Skin of body (tissue), 2 donors: ENCODE measurements around the gene CACNA1I. TPM values are rescaled to one million over a fixed set of nuclear protein-coding genes. Genes with fewer than 3 reads are reported as not detected.

Source experiments
- DNase-seq: peaks from one replicate; lab custom pipeline; 2025; lab: John Stamatoyannopoulos, UW
- total RNA-seq: library from RNA; depleted of rRNA; stranded (reverse); fragments of >200 nt; gene quantifications from one replicate; pipeline ENCODE4 v1.2.3, GENCODE V29; 2014

CACNA1I gene
- total RNA-seq, 1 donor from 2014 or later, result 0.20 TPM

DNA sequence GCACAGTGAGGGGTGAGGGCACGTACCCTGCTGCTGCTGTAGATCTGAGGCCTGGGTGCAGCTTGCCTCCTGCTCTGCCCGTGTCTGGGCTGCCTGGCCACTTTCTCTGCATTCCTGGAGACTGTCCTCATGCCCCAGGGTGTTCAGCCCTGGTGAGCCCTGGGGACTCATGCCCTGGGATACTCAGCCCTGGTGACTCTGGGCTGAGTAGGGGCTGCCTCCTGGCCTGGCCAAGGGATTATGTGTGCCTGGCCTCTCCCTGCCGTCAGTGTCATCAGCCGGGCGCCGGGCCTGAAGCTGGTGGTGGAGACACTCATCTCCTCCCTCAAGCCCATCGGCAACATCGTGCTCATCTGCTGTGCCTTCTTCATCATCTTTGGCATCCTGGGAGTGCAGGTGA lies 94.7 kb downstream of the CACNA1I start:
- DNase-seq, result no peak

DNA sequence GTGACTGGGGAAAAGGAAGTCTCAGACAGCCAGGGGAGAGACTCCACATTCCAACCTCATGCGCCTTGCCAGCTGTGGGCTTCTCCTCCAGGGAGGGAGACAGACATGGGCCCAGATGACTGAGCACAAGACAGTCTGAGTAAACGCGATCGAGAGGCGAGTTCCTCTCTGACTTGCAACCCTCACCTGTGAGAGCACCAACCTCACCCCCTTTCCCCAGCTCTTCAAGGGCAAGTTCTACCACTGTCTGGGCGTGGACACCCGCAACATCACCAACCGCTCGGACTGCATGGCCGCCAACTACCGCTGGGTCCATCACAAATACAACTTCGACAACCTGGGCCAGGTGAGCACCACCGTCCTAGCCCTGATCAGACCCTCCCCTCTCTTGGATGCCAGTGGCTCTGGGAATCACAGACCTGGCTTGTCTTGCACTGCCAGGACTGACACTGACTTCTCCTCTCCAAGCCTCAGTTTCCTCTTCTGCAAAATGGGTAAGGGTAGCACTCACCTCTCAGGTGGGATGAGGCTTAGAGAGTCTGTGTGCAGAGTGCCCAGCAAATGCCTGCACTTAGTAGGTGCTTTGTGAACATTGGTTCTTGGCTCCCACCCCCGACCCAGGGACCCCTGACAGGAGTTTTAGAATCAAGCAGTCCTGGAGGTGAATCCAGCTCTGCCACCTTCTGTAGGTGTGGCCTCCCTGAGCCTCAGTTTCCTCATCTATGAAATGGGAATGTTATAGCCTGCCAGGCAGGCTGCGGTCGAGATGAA lies 95.3 kb downstream of the CACNA1I start:
- no peak for DNase-seq

DNA sequence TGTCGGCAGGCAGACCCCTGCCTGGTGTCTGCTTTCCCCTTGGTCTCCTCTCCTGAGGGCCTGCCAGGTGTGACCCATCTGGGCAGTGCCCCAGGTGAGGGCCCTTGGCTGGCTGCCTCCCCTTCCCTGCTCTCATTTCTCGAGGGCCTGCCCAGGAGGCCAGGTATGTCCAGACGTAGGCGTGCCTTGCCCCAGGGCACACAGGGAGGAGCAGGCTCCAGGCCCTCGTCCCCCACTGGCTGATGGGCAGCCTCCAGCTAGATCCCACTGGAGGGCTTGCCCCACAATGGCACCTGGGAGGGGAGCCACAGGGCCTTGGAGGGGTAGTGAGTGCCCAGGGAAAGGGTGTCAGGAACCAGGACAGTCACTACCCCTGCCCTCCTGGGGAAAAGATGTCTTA lies 95.9 kb downstream of the CACNA1I start:
- DNase-seq, result no peak

DNA sequence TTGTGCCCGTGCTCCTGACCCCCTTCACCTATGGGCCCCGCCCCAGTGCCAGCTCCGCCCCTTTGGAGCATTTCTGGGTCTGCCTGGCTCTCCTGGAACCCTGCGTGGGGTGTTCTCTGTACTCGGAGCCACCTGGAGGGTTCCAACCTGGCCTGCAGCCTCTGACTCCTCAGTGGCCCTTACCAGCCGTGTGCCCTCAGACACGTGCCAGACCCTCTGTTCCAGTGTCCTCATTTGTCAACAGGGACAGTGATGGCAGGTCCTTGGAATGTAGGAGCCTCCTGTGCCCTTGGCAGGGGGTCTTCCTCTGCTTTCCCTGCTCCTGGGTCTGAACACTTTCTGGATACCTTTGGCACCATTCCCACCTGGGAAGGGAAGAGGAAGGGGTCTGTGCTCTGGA lies 96.4 kb downstream of the CACNA1I start:
- no peak for DNase-seq

DNA sequence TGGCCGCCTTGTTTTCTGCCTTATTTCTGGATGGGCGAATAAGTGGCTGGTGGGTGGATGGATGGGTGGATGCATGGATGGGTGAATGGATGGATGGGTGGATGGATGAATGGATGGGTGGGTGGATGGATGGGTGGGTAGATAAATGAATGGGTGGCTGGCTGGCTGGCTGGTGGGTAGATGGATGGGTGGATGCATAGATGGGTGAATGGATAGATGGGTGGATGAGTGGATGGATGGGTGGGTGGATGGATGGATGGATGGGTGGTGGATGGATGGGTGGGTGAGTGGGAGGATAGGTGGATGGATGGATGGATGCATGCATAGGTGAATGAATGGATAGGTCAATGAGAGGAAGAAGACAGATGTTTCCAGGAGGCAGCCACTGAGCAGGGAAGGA lies 98.9 kb downstream of the CACNA1I start:
- DNase-seq, result no peak

DNA sequence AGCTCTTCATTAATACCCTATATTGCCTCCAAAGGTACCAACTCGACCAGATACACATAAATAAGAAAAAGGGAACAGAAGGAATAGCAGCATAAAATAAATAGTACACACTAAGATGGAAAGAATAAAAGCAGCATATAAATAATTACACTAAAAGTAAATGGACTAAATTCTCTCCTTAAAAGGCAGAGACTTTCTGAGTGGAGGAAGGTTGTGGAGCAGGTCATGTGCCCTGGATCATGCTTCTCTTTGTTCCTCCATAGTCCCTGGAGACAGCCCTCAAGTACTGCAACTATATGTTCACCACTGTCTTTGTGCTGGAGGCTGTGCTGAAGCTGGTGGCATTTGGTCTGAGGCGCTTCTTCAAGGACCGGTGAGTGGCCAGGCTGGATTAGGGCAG lies 101.4 kb downstream of the CACNA1I start:
- DNase-seq, result no peak

DNA sequence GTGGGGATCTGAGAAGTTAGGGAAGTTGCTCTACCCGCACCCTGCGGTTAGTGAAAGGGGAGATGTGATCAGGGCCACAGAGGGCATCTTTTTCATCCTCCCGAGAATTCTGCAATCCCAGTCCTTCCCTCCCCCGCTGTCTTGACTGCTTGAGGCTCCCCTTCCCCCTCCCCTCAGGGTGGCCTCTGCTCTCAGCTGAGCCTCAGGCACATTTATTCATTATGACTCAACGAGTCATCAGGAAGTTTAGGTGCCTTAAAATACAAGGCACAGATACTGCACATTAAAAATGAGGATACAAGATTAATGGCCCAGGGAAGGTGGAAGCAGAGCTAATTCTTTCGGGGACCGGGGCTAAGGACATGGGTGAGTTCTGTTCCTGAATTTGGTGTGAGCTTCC lies 104.0 kb downstream of the CACNA1I start:
- no peak for DNase-seq

DNA sequence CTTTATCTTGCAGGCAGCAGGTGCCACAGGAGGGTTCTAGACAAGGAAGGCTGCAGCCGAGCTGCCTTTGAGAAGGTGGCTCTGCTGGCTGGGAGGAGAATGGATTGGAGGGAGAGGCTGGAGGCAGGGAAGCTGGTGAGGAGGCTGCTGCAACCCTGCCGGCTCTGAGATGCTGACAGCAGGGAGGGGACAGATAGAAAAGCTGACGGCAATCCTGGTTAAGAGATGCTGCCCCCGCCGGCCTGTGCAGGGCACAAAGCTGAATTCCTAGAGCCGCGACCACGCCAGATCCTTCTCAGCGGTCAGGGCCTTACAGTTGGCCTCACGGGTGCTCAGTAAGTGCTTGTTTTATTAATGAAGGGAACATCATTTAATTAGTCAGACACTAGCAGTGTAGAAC lies 105.4 kb downstream of the CACNA1I start:
- DNase-seq, result no peak

DNA sequence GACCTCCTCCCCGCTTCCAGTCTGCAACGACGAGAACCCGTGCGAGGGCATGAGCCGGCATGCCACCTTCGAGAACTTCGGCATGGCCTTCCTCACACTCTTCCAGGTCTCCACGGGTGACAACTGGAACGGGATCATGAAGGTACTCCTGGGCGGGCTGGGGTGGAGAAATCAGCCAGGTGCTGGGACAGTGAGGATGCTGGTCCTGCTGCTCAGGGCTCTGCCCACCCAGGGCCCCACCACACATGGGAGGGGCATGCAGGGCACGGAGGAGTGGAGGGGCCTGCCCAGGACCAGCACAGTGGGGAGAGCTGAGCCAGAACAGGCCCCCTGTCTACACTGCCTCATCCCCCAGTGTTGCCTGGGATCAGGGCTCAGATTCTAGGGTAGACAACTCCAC lies 107.4 kb downstream of the CACNA1I start:
- no peak for DNase-seq

DNA sequence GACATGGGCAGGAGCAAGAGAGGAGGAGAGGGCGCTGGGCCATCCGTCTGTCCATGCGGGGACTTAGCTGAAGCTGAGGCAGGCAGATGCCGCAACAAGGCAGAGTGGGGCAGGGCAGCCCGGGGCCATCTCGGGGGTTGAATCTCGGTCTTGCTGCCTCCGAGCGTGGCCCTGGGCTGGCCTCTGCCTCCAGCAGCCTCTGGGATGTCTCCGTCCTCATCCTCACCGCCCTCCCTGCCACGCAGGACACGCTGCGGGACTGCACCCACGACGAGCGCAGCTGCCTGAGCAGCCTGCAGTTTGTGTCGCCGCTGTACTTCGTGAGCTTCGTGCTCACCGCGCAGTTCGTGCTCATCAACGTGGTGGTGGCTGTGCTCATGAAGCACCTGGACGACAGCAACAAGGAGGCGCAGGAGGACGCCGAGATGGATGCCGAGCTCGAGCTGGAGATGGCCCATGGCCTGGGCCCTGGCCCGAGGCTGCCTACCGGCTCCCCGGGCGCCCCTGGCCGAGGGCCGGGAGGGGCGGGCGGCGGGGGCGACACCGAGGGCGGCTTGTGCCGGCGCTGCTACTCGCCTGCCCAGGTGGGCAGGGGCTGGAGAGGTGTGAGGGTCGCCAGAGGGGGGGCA lies 108.4 kb downstream of the CACNA1I start:
- no peak for DNase-seq

DNA sequence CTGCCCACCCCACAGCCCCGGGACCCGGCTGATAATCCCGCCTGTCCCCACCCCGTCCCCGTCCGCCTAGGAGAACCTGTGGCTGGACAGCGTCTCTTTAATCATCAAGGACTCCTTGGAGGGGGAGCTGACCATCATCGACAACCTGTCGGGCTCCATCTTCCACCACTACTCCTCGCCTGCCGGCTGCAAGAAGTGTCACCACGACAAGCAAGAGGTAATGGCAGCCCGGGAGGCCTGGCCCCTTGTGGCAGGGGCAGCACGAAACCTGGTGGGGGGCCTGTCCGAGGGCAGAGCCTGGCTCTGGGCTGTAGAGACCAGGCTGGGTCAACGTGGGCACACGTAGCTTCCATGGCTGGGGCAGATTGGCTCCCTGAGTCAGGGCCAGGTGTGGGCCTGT lies 109.1 kb downstream of the CACNA1I start:
- DNase-seq, result no peak

DNA sequence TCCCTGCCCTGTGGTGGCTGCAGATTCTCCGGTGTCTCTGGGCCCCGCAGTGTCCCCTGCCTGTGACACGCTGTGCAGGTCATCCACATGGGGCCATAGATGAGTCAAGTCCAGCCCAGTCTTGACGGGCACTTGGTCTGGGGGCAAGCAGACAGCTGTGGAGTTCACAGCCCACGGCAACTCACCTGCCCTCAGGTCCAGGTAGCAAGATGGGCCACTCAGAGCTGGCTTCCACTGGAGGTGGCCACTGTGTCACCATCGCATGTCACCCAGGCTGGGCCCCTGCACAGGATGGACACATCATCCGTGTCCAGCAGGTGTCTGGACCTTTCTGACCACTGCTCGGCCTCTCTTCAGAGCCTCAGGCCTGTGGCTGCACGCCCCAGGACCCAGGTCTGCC lies 109.9 kb downstream of the CACNA1I start:
- no peak for DNase-seq

DNA sequence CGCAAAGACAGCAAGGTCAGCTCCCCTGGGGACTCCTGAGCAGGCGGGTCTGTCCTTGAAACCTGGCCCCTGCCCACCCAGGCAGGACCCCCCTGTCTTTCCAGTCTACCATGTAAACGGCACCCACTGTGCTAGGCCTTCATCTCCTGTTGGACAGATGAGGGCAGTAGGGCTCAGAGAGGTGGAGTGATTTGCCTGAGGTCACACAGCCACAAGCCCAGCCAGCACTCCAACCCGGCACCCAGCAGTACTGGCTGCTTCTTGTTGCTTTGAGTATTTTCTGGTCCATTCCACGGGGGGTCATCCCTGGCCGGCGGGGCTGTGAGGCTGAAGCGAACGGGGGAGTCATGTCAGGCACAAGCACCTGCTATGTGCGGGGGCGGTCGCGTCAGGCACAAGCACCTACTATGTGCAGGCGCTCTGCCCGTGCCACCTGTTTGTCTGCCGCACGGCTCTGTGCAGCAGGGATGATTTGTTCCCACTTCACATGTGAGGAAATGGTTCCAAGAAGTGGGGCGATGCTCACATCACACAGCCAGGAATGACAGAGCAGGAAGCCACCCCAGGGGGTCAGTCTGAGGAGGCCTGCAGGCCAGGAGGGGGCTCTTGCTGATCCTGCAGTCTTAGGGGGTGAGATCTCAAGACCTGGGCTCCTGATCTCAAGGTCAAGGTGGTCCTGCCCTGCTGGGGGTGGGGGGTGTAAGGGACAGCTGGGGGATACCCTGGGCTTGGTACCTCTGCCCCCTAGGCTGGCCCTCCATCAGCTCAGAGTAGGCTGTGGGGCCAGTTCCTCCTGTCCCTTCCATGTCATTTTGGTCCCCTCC lies 110.7 kb downstream of the CACNA1I start:
- DNase-seq, result no peak

DNA sequence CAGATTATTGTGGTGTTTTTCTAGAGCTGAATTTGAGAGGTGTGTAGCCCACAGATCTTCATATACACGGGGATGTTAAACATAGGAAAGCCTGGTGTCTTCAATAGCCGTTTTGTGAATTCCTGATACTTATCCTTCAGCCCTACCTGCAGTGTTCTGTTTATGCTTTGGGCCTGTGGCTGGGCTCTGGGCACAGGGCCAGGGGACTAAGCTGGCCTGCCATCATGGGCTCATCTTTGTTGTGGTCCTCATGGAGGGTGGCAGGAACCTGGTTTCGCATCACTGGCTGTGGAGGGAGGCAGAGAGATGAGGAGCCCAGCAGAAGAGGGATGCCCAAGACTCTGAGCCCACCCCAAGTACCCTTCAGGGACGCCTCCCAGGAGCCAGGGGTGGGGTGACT lies 112.4 kb downstream of the CACNA1I start:
- DNase-seq, result no peak

DNA sequence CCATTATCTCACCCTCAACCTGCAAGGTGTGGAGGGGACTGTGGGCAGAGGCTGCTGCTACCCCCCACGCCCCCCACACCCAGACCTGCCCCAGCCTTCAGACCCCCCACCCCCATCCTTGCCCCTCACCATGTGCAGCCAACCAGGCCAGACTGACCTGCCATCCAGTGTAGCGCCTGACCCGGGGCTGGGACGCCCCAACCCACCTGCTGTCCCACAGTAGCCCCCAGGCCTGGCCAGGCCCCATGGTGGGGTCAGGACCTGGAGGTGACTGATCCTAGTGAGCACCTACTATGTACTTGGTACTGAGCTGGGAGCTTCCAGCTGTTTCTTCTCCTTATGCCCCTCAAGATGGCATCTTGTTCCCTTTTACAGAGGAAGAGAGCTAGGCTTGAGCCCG lies 113.1 kb downstream of the CACNA1I start:
- no peak for DNase-seq

DNA sequence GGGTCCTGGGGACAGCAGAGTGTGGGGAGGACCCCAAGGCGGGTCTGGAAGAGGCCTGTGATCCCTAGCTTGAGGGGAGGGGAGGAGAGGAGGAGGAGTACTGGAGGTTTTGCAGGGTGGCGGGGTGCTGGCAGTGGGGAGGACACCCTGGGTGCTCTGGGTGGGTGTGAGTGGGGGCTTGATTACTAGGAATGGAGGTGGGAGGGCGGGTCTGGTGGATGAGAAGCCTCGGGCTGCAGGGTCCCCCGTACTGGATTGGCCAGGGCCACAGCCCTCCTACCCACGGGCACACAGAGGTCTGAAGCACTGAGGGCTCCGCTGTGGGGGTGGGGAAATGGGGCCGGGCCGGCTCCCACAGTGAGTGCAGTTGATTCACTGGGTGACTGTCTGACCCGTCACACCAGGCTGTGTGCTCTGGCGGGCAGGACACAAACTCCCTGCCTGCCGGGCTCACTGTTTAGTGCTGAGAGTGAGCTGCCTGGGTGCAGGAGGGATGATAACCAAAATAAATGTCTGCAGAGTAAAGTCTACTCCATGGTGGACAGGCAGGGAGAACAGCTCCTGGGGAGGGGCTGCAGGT lies 114.2 kb downstream of the CACNA1I start:
- no peak for DNase-seq

DNA sequence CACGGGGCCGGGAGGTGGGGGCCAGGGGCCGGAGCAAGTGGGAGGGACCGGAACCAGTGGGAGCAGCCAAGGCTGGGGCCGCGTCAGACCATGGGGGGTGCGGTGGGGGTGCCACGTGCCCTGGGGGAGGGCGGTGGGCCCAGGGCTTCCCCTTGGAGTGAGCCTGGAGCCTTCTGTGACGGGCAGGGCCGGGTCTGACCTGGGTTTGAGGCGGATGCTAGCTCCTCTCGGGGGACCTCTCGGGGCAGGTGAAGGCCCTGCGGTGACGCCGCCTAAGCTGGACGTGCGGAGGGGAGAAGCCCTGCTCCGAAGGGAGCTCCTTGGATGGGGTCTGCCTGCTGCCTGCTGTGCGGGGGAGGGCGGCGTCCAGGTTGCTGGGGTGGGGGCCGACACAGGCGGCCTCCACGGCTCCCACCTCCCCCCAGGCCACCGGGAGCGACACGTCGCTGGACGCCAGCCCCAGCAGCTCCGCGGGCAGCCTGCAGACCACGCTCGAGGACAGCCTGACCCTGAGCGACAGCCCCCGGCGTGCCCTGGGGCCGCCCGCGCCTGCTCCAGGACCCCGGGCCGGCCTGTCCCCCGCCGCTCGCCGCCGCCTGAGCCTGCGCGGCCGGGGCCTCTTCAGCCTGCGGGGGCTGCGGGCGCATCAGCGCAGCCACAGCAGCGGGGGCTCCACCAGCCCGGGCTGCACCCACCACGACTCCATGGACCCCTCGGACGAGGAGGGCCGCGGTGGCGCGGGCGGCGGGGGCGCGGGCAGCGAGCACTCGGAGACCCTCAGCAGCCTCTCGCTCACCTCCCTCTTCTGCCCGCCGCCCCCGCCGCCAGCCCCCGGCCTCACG lies 115.0 kb downstream of the CACNA1I start:
- no peak for DNase-seq

DNA sequence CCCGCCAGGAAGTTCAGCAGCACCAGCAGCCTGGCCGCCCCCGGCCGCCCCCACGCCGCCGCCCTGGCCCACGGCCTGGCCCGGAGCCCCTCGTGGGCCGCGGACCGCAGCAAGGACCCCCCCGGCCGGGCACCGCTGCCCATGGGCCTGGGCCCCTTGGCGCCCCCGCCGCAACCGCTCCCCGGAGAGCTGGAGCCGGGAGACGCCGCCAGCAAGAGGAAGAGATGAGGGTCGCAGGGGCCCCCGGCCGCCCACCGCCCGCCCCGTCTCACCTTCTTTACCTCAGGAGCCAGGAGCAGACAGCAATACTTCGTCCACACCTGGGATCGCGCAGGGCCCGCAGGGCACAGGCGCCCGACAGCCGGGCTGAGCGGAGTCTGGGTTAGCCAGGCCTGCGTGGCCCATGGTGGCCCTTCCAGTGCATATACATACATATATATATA lies 115.6 kb downstream of the CACNA1I start:
- DNase-seq, result no peak

DNA sequence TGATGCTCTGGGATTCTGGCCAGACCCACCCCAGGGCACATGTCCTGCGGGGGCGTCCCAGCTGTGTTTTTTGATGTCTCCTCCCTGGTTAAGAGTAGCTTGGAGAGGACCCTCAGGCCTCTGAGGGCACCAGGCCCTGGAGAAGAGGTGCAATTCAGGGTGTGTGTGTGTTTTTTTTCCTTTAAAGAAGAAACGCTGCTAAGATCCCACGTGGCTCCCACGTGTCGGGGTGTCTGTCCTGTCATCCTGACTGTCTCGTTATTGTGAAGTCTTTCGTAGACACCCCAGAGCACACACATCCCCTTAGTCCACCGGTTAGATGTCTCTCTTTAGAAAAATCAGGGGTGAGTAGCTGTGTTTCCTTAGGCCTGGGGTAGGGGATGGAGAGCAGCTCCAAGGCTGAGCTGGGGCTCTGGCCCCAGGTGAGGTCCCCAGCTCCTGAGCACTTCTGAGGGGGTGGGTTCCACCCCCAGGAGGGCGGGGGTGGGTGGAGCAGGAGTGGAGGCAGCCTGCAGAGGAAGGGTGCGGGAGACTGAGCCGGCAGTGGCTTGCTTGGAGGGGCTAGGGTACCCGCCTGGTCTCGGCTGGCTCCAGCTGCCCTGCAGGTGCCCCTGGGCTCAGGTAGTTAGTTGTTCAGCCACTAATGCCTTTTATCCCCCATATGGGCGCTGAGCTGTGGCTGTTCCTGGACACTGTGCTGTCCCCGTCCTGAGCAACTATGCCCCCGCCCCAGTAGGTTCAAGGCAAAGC lies 116.4 kb downstream of the CACNA1I start:
- DNase-seq, result no peak

DNA sequence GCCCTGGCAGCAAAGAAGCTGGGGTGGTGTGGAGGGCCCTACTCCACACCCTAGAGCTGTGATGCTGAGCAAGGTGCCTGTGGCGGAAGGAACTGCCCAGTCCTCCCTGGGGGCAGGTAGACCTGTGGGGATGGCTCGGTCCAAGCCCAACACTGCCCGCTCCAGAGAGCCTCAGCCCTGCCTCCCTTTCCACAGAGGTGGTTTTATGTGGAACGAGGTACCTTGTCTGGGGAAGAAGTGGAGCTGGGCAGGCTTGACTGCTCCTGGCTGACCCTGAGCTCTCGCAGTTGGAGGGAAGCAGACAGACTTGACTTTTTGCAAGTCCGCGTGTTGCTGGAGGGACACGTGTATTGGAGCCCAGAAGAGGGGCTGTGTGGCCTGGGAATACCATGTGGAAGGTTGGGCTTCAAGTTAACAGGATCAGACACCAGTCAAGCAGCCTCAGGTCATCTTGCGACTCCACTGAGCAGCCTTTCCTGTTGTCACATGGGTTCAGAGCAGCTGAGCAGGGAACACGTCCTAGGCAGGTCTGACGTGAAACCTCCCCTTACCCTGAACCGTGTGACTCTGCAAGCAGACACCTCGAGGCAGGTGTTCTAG lies 117.7 kb downstream of the CACNA1I start:
- DNase-seq, result no peak
